ENCODE data around the gene KDR. TPM values are rescaled to one million over a fixed set of nuclear protein-coding genes. Genes with fewer than 3 reads are reported as not detected.

KDR gene
- total RNA-seq, 1 experiment from 2014 or later = 0.09 TPM

- H3F3A ChIP-seq (ENCODE audit: insufficient read depth, low read depth) = no peaks in the 10 kb centered on the region
- CTCF ChIA-PET = no interaction called here
- no peak overlapping the region for H3K4me3 ChIP-seq
- no peak overlapping the region for H3K27ac ChIP-seq
- TF ChIP-seq CTCF (conservative IDR thresholded peaks at IDR 0.05) = no peak
- no peak for TF ChIP-seq EZH2 (IDR thresholded peaks at IDR 0.05; ENCODE audit: low read depth)
- no peaks in the 10 kb centered on the region for H3K9me3 ChIP-seq (ENCODE audit: insufficient read depth, low read depth)
- H3K79me2 ChIP-seq (ENCODE audit: low read depth) = no peaks in the 10 kb centered on the region
- no peaks in the 10 kb centered on the region for H3K9me2 ChIP-seq (ENCODE audit: insufficient read depth)
- no TSS peak for BruUV-seq (replicated peaks)
- no peaks in the 10 kb centered on the region for H3K36me3 ChIP-seq (ENCODE audit: low read depth)
- no peaks in the 10 kb centered on the region for H3K4me1 ChIP-seq (replicated peaks; ENCODE audit: insufficient read depth)
- no peaks in the 10 kb centered on the region for H3K27me3 ChIP-seq (ENCODE audit: insufficient read depth, low read depth)
- POLR2A ChIA-PET (ENCODE audit: unreplicated experiment) = interaction anchor here (0.6 kb wide), 1 partner anchor 43 kb away, joined by 4 read pairs; no protein-coding TSS in a partner anchor
- H4K20me1 ChIP-seq (ENCODE audit: insufficient read depth) = no peaks in the 10 kb centered on the region
- H2AFZ ChIP-seq = no peak overlapping the region
- no peak for DNase-seq
- H3K4me2 ChIP-seq = no peak overlapping the region
- intact Hi-C loops (cut with micrococcal nuclease; ENCODE audit: unreplicated experiment) = no loop called here
Observed at GRCh38 chr4:55127053-55127452, 1.7 kb upstream of the KDR start.

GRCh38 chr4:55125763-55126541 lies 557 bp upstream of the KDR start:
- peak overlapping the region; percentile 59 for H3K4me2 ChIP-seq
- no peaks in the 10 kb centered on the region for H3K36me3 ChIP-seq (ENCODE audit: low read depth)
- no peaks in the 10 kb centered on the region for H3K79me2 ChIP-seq (ENCODE audit: low read depth)
- H3K9me2 ChIP-seq (ENCODE audit: insufficient read depth) = no peaks in the 10 kb centered on the region
- H3K4me1 ChIP-seq (replicated peaks; ENCODE audit: insufficient read depth) = no peaks in the 10 kb centered on the region
- H3K4me3 ChIP-seq = peak overlapping the region; percentile 44; the same call in 1 of the 2 replicates
- no peaks in the 10 kb centered on the region for H3F3A ChIP-seq (ENCODE audit: insufficient read depth, low read depth)
- DNase-seq = no peak
- H2AFZ ChIP-seq = no peak overlapping the region
- ChIA-PET POLR2A (ENCODE audit: unreplicated experiment) (no interaction called here), CTCF (no interaction called here)
- intact Hi-C loops (cut with micrococcal nuclease; ENCODE audit: unreplicated experiment) = no loop called here
- no TSS peak for BruUV-seq (replicated peaks)
- TF ChIP-seq EZH2 (IDR thresholded peaks at IDR 0.05; ENCODE audit: low read depth) (no peak), CTCF (conservative IDR thresholded peaks at IDR 0.05) (no peak)
- H3K9me3 ChIP-seq (ENCODE audit: insufficient read depth, low read depth) = no peaks in the 10 kb centered on the region
- H4K20me1 ChIP-seq (ENCODE audit: insufficient read depth) = no peaks in the 10 kb centered on the region
- H3K27me3 ChIP-seq (ENCODE audit: insufficient read depth, low read depth) = no peaks in the 10 kb centered on the region
- no peak overlapping the region for H3K27ac ChIP-seq

GRCh38 chr4:55124322-55125076 lies 896 bp downstream of the KDR start:
- Histone ChIP-seq H3K4me1 (replicated peaks; ENCODE audit: insufficient read depth) (no peaks in the 10 kb centered on the region), H4K20me1 (ENCODE audit: insufficient read depth) (no peaks in the 10 kb centered on the region), H2AFZ (no peak overlapping the region), H3K36me3 (ENCODE audit: low read depth) (no peaks in the 10 kb centered on the region), H3K9me2 (ENCODE audit: insufficient read depth) (no peaks in the 10 kb centered on the region), H3K4me2 (no peak overlapping the region), H3K9me3 (ENCODE audit: insufficient read depth, low read depth) (no peaks in the 10 kb centered on the region), H3F3A (ENCODE audit: insufficient read depth, low read depth) (no peaks in the 10 kb centered on the region), H3K27me3 (ENCODE audit: insufficient read depth, low read depth) (no peaks in the 10 kb centered on the region), H3K4me3 (no peak overlapping the region), H3K79me2 (ENCODE audit: low read depth) (no peaks in the 10 kb centered on the region), H3K27ac (no peak overlapping the region)
- intact Hi-C loops (cut with micrococcal nuclease; ENCODE audit: unreplicated experiment) = no loop called here
- POLR2A ChIA-PET (ENCODE audit: unreplicated experiment) = no interaction called here
- BruUV-seq (replicated peaks) = no TSS peak
- no peak for DNase-seq
- CTCF ChIA-PET = no interaction called here
- TF ChIP-seq CTCF (conservative IDR thresholded peaks at IDR 0.05) = no peak
- TF ChIP-seq EZH2 (IDR thresholded peaks at IDR 0.05; ENCODE audit: low read depth) = no peak
